HepG2 (cell line): Measurements from ENCODE around the gene DLX5. TPM values are rescaled to one million over a fixed set of nuclear protein-coding genes. Genes with fewer than 3 reads are reported as not detected.

Experiments used
- ATAC-seq: fragments of 200-7000 bp; cut with Tn5 transposase; 3 replicates; pipeline ENCODE4 v1.9.1; 2020; ENCODE audit warnings: mild to moderate bottlenecking, moderate library complexity
- BruUV-seq: library from RNA; stranded (reverse); fragments of 400-500 nt; replicated peaks from 2 replicates; lab custom pipeline; 2021; lab: Mats Ljungman, UMichigan
- CTCF ChIA-PET: fragments of 300-600 bp; formaldehyde crosslinking; extraction: SDS; loops from one replicate; lab custom pipeline; 2021; ENCODE audit warnings: low total read pairs, inconsistent platforms, low intra/inter-chr PET ratio; lab: Yijun Ruan, JAX
- POLR2A ChIA-PET: fragments of 350-600 bp; sonication (Branson Sonifier 250); formaldehyde crosslinking; loops from one replicate; lab custom pipeline; 2020; ENCODE audit warnings: antibody characterized with exemption, inconsistent platforms; lab: Yijun Ruan, JAX
- DNase-seq: peaks from one replicate; pipeline ENCODE4 v3.0.0-alpha.2; 2015; ENCODE audit warnings: low spot score
- FAIRE-seq: peaks from 3 replicates; lab custom pipeline; 2011; peaks lifted over from hg19 to GRCh38; lab: Jason Lieb, UNC
- H2AFZ ChIP-seq: one replicate; pipeline ENCODE4 v1.6.1; 2011; ENCODE audit warnings: low read length, inconsistent platforms
- H3K27ac ChIP-seq: fragments of 300-600 bp; 3 replicates; pipeline ENCODE4 v1.8.0; 2011; ENCODE audit warnings: mixed run types, mild to moderate bottlenecking, mixed read lengths, low read length, inconsistent platforms; ENCODE audit not compliant: insufficient read depth; ENCODE audit errors: extremely low read length
- H3K27me3 ChIP-seq, 2 experiments: fragments of 200-600 bp in 1 of 2; 2 replicates in 1 of 2; 3 replicates in 1 of 2; pipeline versions ENCODE4 v1.6.0 to v1.8.0; 2011; ENCODE audit warnings: low read length in 2 of 2, mild to moderate bottlenecking in 2 of 2, moderate library complexity in 2 of 2, inconsistent platforms in 1 of 2; ENCODE audit not compliant: insufficient read depth in 2 of 2, control insufficient read depth in 1 of 2
- H3K36me3 ChIP-seq, 2 experiments: fragments of 200-600 bp in 1 of 2; replicated peaks in 1 of 2; 2 replicates in 1 of 2; 3 replicates in 1 of 2; pipeline versions ENCODE4 v1.5.1 to v1.8.0; 2011; ENCODE audit warnings: low read length in 2 of 2, inconsistent platforms in 1 of 2; ENCODE audit not compliant: insufficient read depth in 2 of 2, control insufficient read depth in 1 of 2
- H3K4me1 ChIP-seq: 2 replicates; pipeline ENCODE4 v1.5.1; 2012; ENCODE audit warnings: low read length, inconsistent platforms; ENCODE audit not compliant: insufficient read depth
- H3K4me2 ChIP-seq: 2 replicates; pipeline ENCODE4 v1.6.0; 2011; ENCODE audit warnings: low read depth, low read length, inconsistent platforms
- H3K4me3 ChIP-seq, 3 experiments: fragments of 200-600 bp in 1 of 3; sonication (generic), shearing (Covaris generic) in 1 of 3; replicated peaks in 1 of 3; 2 replicates each; pipeline ENCODE4 v1.5.1; 2011 to 2016; ENCODE audit warnings: low read length in 3 of 3, inconsistent platforms in 2 of 3, low read depth in 2 of 3, mild to moderate bottlenecking in 2 of 3, control low read depth in 1 of 3, mixed read lengths in 1 of 3; ENCODE audit not compliant: insufficient read depth in 1 of 3
- H3K79me2 ChIP-seq: one replicate; pipeline ENCODE4 v1.6.1; 2011; ENCODE audit warnings: low read length, inconsistent platforms; ENCODE audit not compliant: insufficient read depth
- H3K9ac ChIP-seq: 2 replicates; pipeline ENCODE4 v1.6.0; 2011; ENCODE audit warnings: mild to moderate bottlenecking, low read depth, low read length, inconsistent platforms; ENCODE audit not compliant: insufficient read depth
- H3K9me3 ChIP-seq: 2 replicates; pipeline ENCODE4 v1.5.1; 2012; ENCODE audit warnings: mild to moderate bottlenecking, low read length
- H4K20me1 ChIP-seq: 2 replicates; pipeline ENCODE4 v1.6.0; 2011; ENCODE audit warnings: inconsistent platforms, mild to moderate bottlenecking, low read length, moderate library complexity; ENCODE audit not compliant: insufficient read depth
- ATF7-NPFF ChIP-seq: sonication (generic); formaldehyde crosslinking; IDR thresholded peaks from 2 replicates; pipeline ENCODE4 v1.8.1; 2023; ENCODE audit warnings: mild to moderate bottlenecking, low read depth, missing genetic modification reagents, moderate library complexity
- FOXA1 ChIP-seq, 2 experiments: fragments of 450-650 bp in 1 of 2; sonication (generic) in 1 of 2; formaldehyde crosslinking in 1 of 2; IDR thresholded peaks; 2 replicates each; pipeline versions ENCODE4 v1.4.0 to v1.6.1; 2016 to 2020; ENCODE audit warnings: missing genetic modification reagents in 1 of 2
- GFI1 ChIP-seq: sonication (generic); formaldehyde crosslinking; IDR thresholded peaks from 2 replicates; pipeline ENCODE4 v1.5.0; 2020; ENCODE audit warnings: missing genetic modification reagents, mild to moderate bottlenecking, borderline replicate concordance
- MAF1 ChIP-seq: sonication (generic); formaldehyde crosslinking; IDR thresholded peaks from 2 replicates; pipeline ENCODE4 v1.5.0; 2020; ENCODE audit warnings: missing genetic modification reagents, borderline replicate concordance
- MED8 ChIP-seq: sonication (generic); formaldehyde crosslinking; IDR thresholded peaks from 2 replicates; pipeline ENCODE4 v1.8.1; 2023; ENCODE audit warnings: mild to moderate bottlenecking, missing genetic modification reagents; ENCODE audit not compliant: insufficient replicate concordance
- NCOA1 ChIP-seq: sonication (generic); formaldehyde crosslinking; IDR thresholded peaks from 2 replicates; pipeline ENCODE4 v1.9.0; 2021; ENCODE audit warnings: missing genetic modification reagents
- NFE2L2 ChIP-seq: fragments of 150-350 bp; IDR thresholded peaks from 2 replicates; pipeline ENCODE4 v1.6.1; 2014; ENCODE audit warnings: low read length
- NFYC ChIP-seq: IDR thresholded peaks from 2 replicates; pipeline ENCODE4 v1.6.1; 2016; ENCODE audit warnings: missing genetic modification reagents, missing compliant biosample characterization
- SRF ChIP-seq: IDR thresholded peaks from 2 replicates; pipeline ENCODE4 v1.6.1; 2011; ENCODE audit warnings: mild to moderate bottlenecking, low read depth, low read length, moderate library complexity
- SRSF1 ChIP-seq: fragments of 200-400 bp; formaldehyde crosslinking; optimal IDR thresholded peaks from 2 replicates; pipeline ENCODE3; 2017; ENCODE audit warnings: mild to moderate bottlenecking, low read depth, low read length, moderate library complexity
- SRY ChIP-seq: sonication (generic); formaldehyde crosslinking; IDR thresholded peaks from 2 replicates; pipeline ENCODE4 v1.8.0; 2022; ENCODE audit warnings: mild to moderate bottlenecking, missing genetic modification reagents
- ZNF136 ChIP-seq: sonication (generic); formaldehyde crosslinking; IDR thresholded peaks from 2 replicates; pipeline ENCODE4 v1.8.1; 2022; ENCODE audit warnings: low read depth, mild to moderate bottlenecking, moderate library complexity, missing genetic modification reagents
- ZNF17 ChIP-seq: sonication (generic); formaldehyde crosslinking; IDR thresholded peaks from 2 replicates; pipeline ENCODE4 v1.5.0; 2020; ENCODE audit warnings: mild to moderate bottlenecking, missing genetic modification reagents
- ZNF274 ChIP-seq: sonication (generic); formaldehyde crosslinking; IDR thresholded peaks from 2 replicates; pipeline ENCODE4 v1.5.1; 2020; ENCODE audit warnings: mild to moderate bottlenecking, missing genetic modification reagents
- ZNF337 ChIP-seq: sonication (generic); formaldehyde crosslinking; IDR thresholded peaks from 2 replicates; pipeline ENCODE4 v1.5.1; 2020; ENCODE audit warnings: missing genetic modification reagents, low read depth, mild to moderate bottlenecking, borderline replicate concordance
- ZNF569 ChIP-seq: sonication (generic); formaldehyde crosslinking; IDR thresholded peaks from 2 replicates; pipeline ENCODE4 v1.5.0; 2020; ENCODE audit warnings: mild to moderate bottlenecking, missing genetic modification reagents, moderate library complexity, borderline replicate concordance
- ZNF577 ChIP-seq: sonication (generic); formaldehyde crosslinking; IDR thresholded peaks from 2 replicates; pipeline ENCODE4 v1.4.0; 2020; ENCODE audit warnings: mild to moderate bottlenecking, low read depth, missing genetic modification reagents, borderline replicate concordance
- WGBS: methylation state at CpG from one replicate; pipeline ENCODE4 v1.1.6; 2017; ENCODE audit warnings: low lambda C conversion rate; 5-methylcytosine and 5-hydroxymethylcytosine counted together
- in situ Hi-C: cut with HindIII; loops from 2 replicates; pipeline ENCODE4 v1.10.0; 2017; ENCODE audit warnings: low pct_unique_long_range_greater_than_20kb; ENCODE audit not compliant: extremely low pct_ligation_motif_present
- intact Hi-C: fragments of 100-400 bp; cut with micrococcal nuclease; formaldehyde crosslinking; loops from one replicate; pipeline ENCODE4 v1.10.0; 2022; ENCODE audit not compliant: unreplicated experiment
- polyA plus RNA-seq, 8 experiments: library from polyadenylated mRNA; depleted of rRNA in 3 of 8; stranded (reverse) in 7 of 8; unstranded in 1 of 8; fragments of >200 nt; fragmentation: Illumina TruSeq in 4 of 8; extraction: Trizol in 4 of 8; gene quantifications; 2 replicates each; pipeline versions ENCODE4 v1.2.1 to v1.2.3, GENCODE V29; 2011 to 2016; ENCODE audit warnings: low read depth in 4 of 8, missing spikeins in 1 of 8, mixed read lengths in 1 of 8; ENCODE audit not compliant: insufficient read depth in 1 of 8
- total RNA-seq, 5 experiments: library from RNA; depleted of rRNA; stranded (reverse); fragments of >200 nt; fragmentation: Illumina TruSeq; extraction: Trizol; gene quantifications; 2 replicates each; pipeline ENCODE4 v1.2.3, GENCODE V29; 2016; ENCODE audit warnings: low read depth in 1 of 5
- TF ChIP-seq, protein P1 (sequence below), 2 experiments: IDR thresholded peaks; 2 replicates each; pipeline ENCODE4 v1.6.1; 2011 to 2012; ENCODE audit warnings: low read length in 2 of 2, borderline replicate concordance in 1 of 2, low read depth in 1 of 2, mild to moderate bottlenecking in 1 of 2, moderate library complexity in 1 of 2

The DLX5 gene
- total and polyA plus RNA-seq, 2 of the 13 experiments (the other 11 are each of a cell fraction or from before 2014, with no cell fraction given): not detected

DNA sequence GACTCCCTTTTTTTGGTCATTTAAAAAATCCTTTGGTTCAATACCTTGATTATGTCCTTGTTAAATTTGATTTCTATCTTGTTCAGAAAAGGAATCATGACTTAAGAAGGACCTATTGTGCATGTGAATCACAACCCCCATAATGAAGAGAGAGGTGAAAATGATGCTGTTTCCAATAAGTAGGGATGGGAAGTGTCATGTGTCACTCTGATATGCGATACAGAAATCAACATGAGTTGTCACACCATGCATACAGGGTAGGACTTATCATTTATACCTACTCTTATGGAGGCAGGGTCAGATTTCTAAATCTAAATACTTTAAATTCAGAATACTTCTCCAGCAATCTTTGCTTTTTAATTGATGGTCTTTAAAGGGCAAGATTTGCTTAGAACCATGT is 38.6 kb downstream of the DLX5 start:
- Histone ChIP-seq H3K9me3 (no peaks in the 10 kb centered on the region), H4K20me1 (no peaks in the 10 kb centered on the region), H3K4me3 (no peak overlapping the region), H3K4me1 (peaks cover 17% of the 10 kb centered on the region), H3K4me2 (no peak overlapping the region), H2AFZ (no peak overlapping the region), H3K27ac (no peak overlapping the region), H3K36me3 (no peaks in the 10 kb centered on the region), H3K27me3 (no peaks in the 10 kb centered on the region), H3K79me2 (no peaks in the 10 kb centered on the region), H3K9ac (no peak overlapping the region)
- 96% methylated on average over 1 of the region's 1 CpG for WGBS
- no peak for FAIRE-seq
- TF ChIP-seq ZNF337 (CRISPR knock-in tag) (no peak), ZNF136 (CRISPR knock-in tag) (no peak), ZNF569 (CRISPR knock-in tag) (no peak), NFE2L2 (no peak), SRSF1 (no peak), FOXA1 (IDR thresholded peaks at IDR 0.05) (no peak), FOXA1 (CRISPR knock-in tag; IDR thresholded peaks at IDR 0.05) (no peak), ATF7-NPFF (CRISPR knock-in tag) (no peak), MED8 (CRISPR knock-in tag) (no peak), NCOA1 (CRISPR knock-in tag) (no peak), GFI1 (CRISPR knock-in tag) (no peak), SRF (no peak), ZNF577 (CRISPR knock-in tag) (no peak), MAF1 (no peak), ZNF17 (CRISPR knock-in tag) (no peak), SRY (CRISPR knock-in tag) (no peak), NFYC (CRISPR knock-in tag) (no peak), ZNF274 (CRISPR knock-in tag) (no peak)
- TF ChIP-seq, protein P1, sequence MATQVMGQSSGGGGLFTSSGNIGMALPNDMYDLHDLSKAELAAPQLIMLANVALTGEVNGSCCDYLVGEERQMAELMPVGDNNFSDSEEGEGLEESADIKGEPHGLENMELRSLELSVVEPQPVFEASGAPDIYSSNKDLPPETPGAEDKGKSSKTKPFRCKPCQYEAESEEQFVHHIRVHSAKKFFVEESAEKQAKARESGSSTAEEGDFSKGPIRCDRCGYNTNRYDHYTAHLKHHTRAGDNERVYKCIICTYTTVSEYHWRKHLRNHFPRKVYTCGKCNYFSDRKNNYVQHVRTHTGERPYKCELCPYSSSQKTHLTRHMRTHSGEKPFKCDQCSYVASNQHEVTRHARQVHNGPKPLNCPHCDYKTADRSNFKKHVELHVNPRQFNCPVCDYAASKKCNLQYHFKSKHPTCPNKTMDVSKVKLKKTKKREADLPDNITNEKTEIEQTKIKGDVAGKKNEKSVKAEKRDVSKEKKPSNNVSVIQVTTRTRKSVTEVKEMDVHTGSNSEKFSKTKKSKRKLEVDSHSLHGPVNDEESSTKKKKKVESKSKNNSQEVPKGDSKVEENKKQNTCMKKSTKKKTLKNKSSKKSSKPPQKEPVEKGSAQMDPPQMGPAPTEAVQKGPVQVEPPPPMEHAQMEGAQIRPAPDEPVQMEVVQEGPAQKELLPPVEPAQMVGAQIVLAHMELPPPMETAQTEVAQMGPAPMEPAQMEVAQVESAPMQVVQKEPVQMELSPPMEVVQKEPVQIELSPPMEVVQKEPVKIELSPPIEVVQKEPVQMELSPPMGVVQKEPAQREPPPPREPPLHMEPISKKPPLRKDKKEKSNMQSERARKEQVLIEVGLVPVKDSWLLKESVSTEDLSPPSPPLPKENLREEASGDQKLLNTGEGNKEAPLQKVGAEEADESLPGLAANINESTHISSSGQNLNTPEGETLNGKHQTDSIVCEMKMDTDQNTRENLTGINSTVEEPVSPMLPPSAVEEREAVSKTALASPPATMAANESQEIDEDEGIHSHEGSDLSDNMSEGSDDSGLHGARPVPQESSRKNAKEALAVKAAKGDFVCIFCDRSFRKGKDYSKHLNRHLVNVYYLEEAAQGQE (IDR thresholded peaks at IDR 0.05; ENCODE audit: borderline replicate concordance in 1 of 2, low read depth in 1 of 2, low read length in 2 of 2): no peak
- POLR2A ChIA-PET: interaction anchor here (3.2 kb wide), 1 partner anchor 20 kb away, joined by 14 read pairs; the partner anchor contains the start of gene DLX6
- in situ Hi-C loops: no loop called here
- no peak for DNase-seq
- CTCF ChIA-PET: no interaction called here
- intact Hi-C loops: no loop called here
- no peak for ATAC-seq
- BruUV-seq: no TSS peak
